ENCODE results near the gene DOCK2. TPM values are rescaled to one million over a fixed set of nuclear protein-coding genes. Genes with fewer than 3 reads are reported as not detected.

Gene DOCK2
- total and polyA plus RNA-seq, 4 donors, result 5.0 to 30.4 (median 7.4) TPM

GRCh38 chr5:169811680-169812079 lies 174.6 kb downstream of the DOCK2 start:
- H3K27ac ChIP-seq (ENCODE audit: low read depth, low read length), result no peak overlapping the region
- H3K4me3 ChIP-seq (ENCODE audit: low read depth, low read length), result no peak overlapping the region
- WGBS (ENCODE audit: insufficient coverage), result 89% methylated on average over 4 of the region's 5 CpGs
- H3K4me1 ChIP-seq (ENCODE audit: control insufficient read depth, insufficient read depth, low read length), result peaks cover 4% of the 10 kb centered on the region
- no peak for DNase-seq (ENCODE audit: low read depth in 4 of 6, low spot score in 6 of 6)
- no peaks in the 10 kb centered on the region for H3K9me3 ChIP-seq (ENCODE audit: control insufficient read depth, insufficient read depth, low read length)
- H3K27me3 ChIP-seq (ENCODE audit: control insufficient read depth, insufficient read depth, low read length), result peaks cover 2% of the 10 kb centered on the region
- no peaks in the 10 kb centered on the region for H3K36me3 ChIP-seq (ENCODE audit: control insufficient read depth, insufficient read depth, low read length)

GRCh38 chr5:169812786-169813185 lies 175.7 kb downstream of the DOCK2 start:
- whole genome bisulfite sequencing (ENCODE audit: insufficient coverage), result 59% methylated on average over 3 of the region's 6 CpGs

GRCh38 chr5:169814045-169814444 lies 177.0 kb downstream of the DOCK2 start:
- H3K9me3 ChIP-seq (ENCODE audit: control insufficient read depth, insufficient read depth, low read length), result no peaks in the 10 kb centered on the region
- DNase-seq (ENCODE audit: low read depth in 4 of 6, low spot score in 6 of 6), result no peak
- WGBS (ENCODE audit: insufficient coverage), result no CpG with 5 or more reads among the region's 3 CpGs
- H3K27me3 ChIP-seq (ENCODE audit: control insufficient read depth, insufficient read depth, low read length), result peaks cover 2% of the 10 kb centered on the region
- no peaks in the 10 kb centered on the region for H3K36me3 ChIP-seq (ENCODE audit: control insufficient read depth, insufficient read depth, low read length)
- H3K4me3 ChIP-seq (ENCODE audit: low read depth, low read length), result no peak overlapping the region
- no peak overlapping the region for H3K27ac ChIP-seq (ENCODE audit: low read depth, low read length)
- H3K4me1 ChIP-seq (ENCODE audit: control insufficient read depth, insufficient read depth, low read length), result peaks cover 4% of the 10 kb centered on the region

More at GRCh38 chr5:169812786-169813185, 175.7 kb downstream of the DOCK2 start:
- H3K9me3 ChIP-seq (ENCODE audit: control insufficient read depth, insufficient read depth, low read length), result no peaks in the 10 kb centered on the region
- H3K4me3 ChIP-seq (ENCODE audit: low read depth, low read length), result no peak overlapping the region
- peaks cover 2% of the 10 kb centered on the region for H3K27me3 ChIP-seq (ENCODE audit: control insufficient read depth, insufficient read depth, low read length)
- H3K27ac ChIP-seq (ENCODE audit: low read depth, low read length), result no peak overlapping the region
- H3K4me1 ChIP-seq (ENCODE audit: control insufficient read depth, insufficient read depth, low read length), result peaks cover 4% of the 10 kb centered on the region
- no peaks in the 10 kb centered on the region for H3K36me3 ChIP-seq (ENCODE audit: control insufficient read depth, insufficient read depth, low read length)
- no peak for DNase-seq (ENCODE audit: low read depth in 4 of 6, low spot score in 6 of 6)

GRCh38 chr5:169814522-169814921 lies 177.4 kb downstream of the DOCK2 start:
- H3K4me3 ChIP-seq (ENCODE audit: low read depth, low read length), result no peak overlapping the region
- no peaks in the 10 kb centered on the region for H3K9me3 ChIP-seq (ENCODE audit: control insufficient read depth, insufficient read depth, low read length)
- H3K36me3 ChIP-seq (ENCODE audit: control insufficient read depth, insufficient read depth, low read length), result no peaks in the 10 kb centered on the region
- no peak overlapping the region for H3K27ac ChIP-seq (ENCODE audit: low read depth, low read length)
- peaks cover 2% of the 10 kb centered on the region for H3K27me3 ChIP-seq (ENCODE audit: control insufficient read depth, insufficient read depth, low read length)
- H3K4me1 ChIP-seq (ENCODE audit: control insufficient read depth, insufficient read depth, low read length), result peaks cover 4% of the 10 kb centered on the region
- no CpG with 5 or more reads among the region's 1 CpG for WGBS (ENCODE audit: insufficient coverage)
- no peak for DNase-seq (ENCODE audit: low read depth in 4 of 6, low spot score in 6 of 6)

- Histone ChIP-seq H3K4me1 (ENCODE audit: control insufficient read depth, insufficient read depth, low read length) (peaks cover 4% of the 10 kb centered on the region), H3K27me3 (ENCODE audit: control insufficient read depth, insufficient read depth, low read length) (peaks cover 2% of the 10 kb centered on the region), H3K4me3 (ENCODE audit: low read depth, low read length) (no peak overlapping the region), H3K27ac (ENCODE audit: low read depth, low read length) (no peak overlapping the region), H3K9me3 (ENCODE audit: control insufficient read depth, insufficient read depth, low read length) (no peaks in the 10 kb centered on the region), H3K36me3 (ENCODE audit: control insufficient read depth, insufficient read depth, low read length) (no peaks in the 10 kb centered on the region)
- no peak for DNase-seq (ENCODE audit: low read depth in 4 of 6, low spot score in 6 of 6)
- no CpG with 5 or more reads among the region's 2 CpGs for WGBS (ENCODE audit: insufficient coverage)
Observed at GRCh38 chr5:169817031-169817430, 180.0 kb downstream of the DOCK2 start.

- WGBS (ENCODE audit: insufficient coverage), result 46% methylated on average over 2 of the region's 5 CpGs
- Histone ChIP-seq H3K27ac (ENCODE audit: low read depth, low read length) (no peak overlapping the region), H3K27me3 (ENCODE audit: control insufficient read depth, insufficient read depth, low read length) (no peaks in the 10 kb centered on the region), H3K36me3 (ENCODE audit: control insufficient read depth, insufficient read depth, low read length) (no peaks in the 10 kb centered on the region), H3K9me3 (ENCODE audit: control insufficient read depth, insufficient read depth, low read length) (no peaks in the 10 kb centered on the region), H3K4me1 (ENCODE audit: control insufficient read depth, insufficient read depth, low read length) (no peaks in the 10 kb centered on the region), H3K4me3 (ENCODE audit: low read depth, low read length) (no peak overlapping the region)
- DNase-seq (ENCODE audit: low read depth in 4 of 6, low spot score in 6 of 6), result no peak
Observed at GRCh38 chr5:169826618-169827017, 189.5 kb downstream of the DOCK2 start.

- Histone ChIP-seq H3K27ac (ENCODE audit: low read depth, low read length) (no peak overlapping the region), H3K27me3 (ENCODE audit: control insufficient read depth, insufficient read depth, low read length) (no peaks in the 10 kb centered on the region), H3K36me3 (ENCODE audit: control insufficient read depth, insufficient read depth, low read length) (no peaks in the 10 kb centered on the region), H3K4me1 (ENCODE audit: control insufficient read depth, insufficient read depth, low read length) (no peaks in the 10 kb centered on the region), H3K4me3 (ENCODE audit: low read depth, low read length) (no peak overlapping the region), H3K9me3 (ENCODE audit: control insufficient read depth, insufficient read depth, low read length) (no peaks in the 10 kb centered on the region)
- no peak for DNase-seq (ENCODE audit: low read depth in 4 of 6, low spot score in 6 of 6)
- WGBS (ENCODE audit: insufficient coverage), result no CpG with 5 or more reads among the region's 3 CpGs
Observed at GRCh38 chr5:169827769-169828168, 190.7 kb downstream of the DOCK2 start.

GRCh38 chr5:169828385-169828784 lies 191.3 kb downstream of the DOCK2 start:
- Histone ChIP-seq H3K27ac (ENCODE audit: low read depth, low read length) (no peak overlapping the region), H3K27me3 (ENCODE audit: control insufficient read depth, insufficient read depth, low read length) (no peaks in the 10 kb centered on the region), H3K9me3 (ENCODE audit: control insufficient read depth, insufficient read depth, low read length) (no peaks in the 10 kb centered on the region), H3K4me3 (ENCODE audit: low read depth, low read length) (no peak overlapping the region), H3K4me1 (ENCODE audit: control insufficient read depth, insufficient read depth, low read length) (no peaks in the 10 kb centered on the region), H3K36me3 (ENCODE audit: control insufficient read depth, insufficient read depth, low read length) (no peaks in the 10 kb centered on the region)
- WGBS (ENCODE audit: insufficient coverage), result 100% methylated on average over 1 of the region's 4 CpGs
- DNase-seq (ENCODE audit: low read depth in 4 of 6, low spot score in 6 of 6), result no peak

GRCh38 chr5:169831331-169831730 lies 194.3 kb downstream of the DOCK2 start:
- WGBS (ENCODE audit: insufficient coverage), result no CpG with 5 or more reads among the region's 1 CpG
- Histone ChIP-seq H3K36me3 (ENCODE audit: control insufficient read depth, insufficient read depth, low read length) (no peaks in the 10 kb centered on the region), H3K27me3 (ENCODE audit: control insufficient read depth, insufficient read depth, low read length) (no peaks in the 10 kb centered on the region), H3K9me3 (ENCODE audit: control insufficient read depth, insufficient read depth, low read length) (no peaks in the 10 kb centered on the region), H3K4me3 (ENCODE audit: low read depth, low read length) (no peak overlapping the region), H3K27ac (ENCODE audit: low read depth, low read length) (no peak overlapping the region), H3K4me1 (ENCODE audit: control insufficient read depth, insufficient read depth, low read length) (no peaks in the 10 kb centered on the region)
- no peak for DNase-seq (ENCODE audit: low read depth in 4 of 6, low spot score in 6 of 6)

- H3K4me1 ChIP-seq (ENCODE audit: control insufficient read depth, insufficient read depth, low read length), result no peaks in the 10 kb centered on the region
- no peak overlapping the region for H3K27ac ChIP-seq (ENCODE audit: low read depth, low read length)
- no peak for DNase-seq (ENCODE audit: low read depth in 4 of 6, low spot score in 6 of 6)
- H3K9me3 ChIP-seq (ENCODE audit: control insufficient read depth, insufficient read depth, low read length), result no peaks in the 10 kb centered on the region
- H3K36me3 ChIP-seq (ENCODE audit: control insufficient read depth, insufficient read depth, low read length), result no peaks in the 10 kb centered on the region
- no peak overlapping the region for H3K4me3 ChIP-seq (ENCODE audit: low read depth, low read length)
- no peaks in the 10 kb centered on the region for H3K27me3 ChIP-seq (ENCODE audit: control insufficient read depth, insufficient read depth, low read length)
- WGBS (ENCODE audit: insufficient coverage), result no CpG with 5 or more reads among the region's 3 CpGs
Observed at GRCh38 chr5:169832304-169832703, 195.2 kb downstream of the DOCK2 start.
